Panc1 (cell line): Measurements from ENCODE around the gene TYRO3. TPM values are rescaled to one million over a fixed set of nuclear protein-coding genes. Genes with fewer than 3 reads are reported as not detected.

Experiments used
- ATAC-seq: fragments of 200-7000 bp; cut with Tn5 transposase; 2 replicates; pipeline ENCODE4 v1.9.1; 2020; ENCODE audit warnings: mild to moderate bottlenecking, moderate library complexity
- BruUV-seq: library from RNA; stranded (reverse); fragments of 400-500 nt; replicated peaks from 2 replicates; lab custom pipeline; 2021; lab: Mats Ljungman, UMichigan
- CTCF ChIA-PET: fragments of 300-600 bp; sonication (Branson Sonifier 250); formaldehyde crosslinking; loops from one replicate; lab custom pipeline; 2022; ENCODE audit warnings: antibody characterized with exemption; lab: Charles Lee
- POLR2A ChIA-PET: fragments of 300-600 bp; sonication (Branson Sonifier 250); formaldehyde crosslinking; loops from one replicate; lab custom pipeline; 2022; ENCODE audit warnings: antibody characterized with exemption; lab: Charles Lee
- DNase-seq: peaks from one replicate; pipeline ENCODE4 v3.0.0-alpha.2; 2010; ENCODE audit warnings: low read depth, low spot score
- H3K27ac ChIP-seq: 2 replicates; pipeline ENCODE4 v1.5.1; 2011; ENCODE audit warnings: mild to moderate bottlenecking, low read length, inconsistent platforms
- H3K27me3 ChIP-seq: fragments of 200-500 bp; sonication (Bioruptor generic); 2 replicates; pipeline ENCODE4 v1.6.0; 2014; ENCODE audit warnings: low read length, inconsistent platforms; ENCODE audit not compliant: control insufficient read depth, insufficient read depth
- H3K36me3 ChIP-seq: fragments of 200-500 bp; sonication (Bioruptor generic); 2 replicates; pipeline ENCODE4 v1.5.1; 2014; ENCODE audit warnings: inconsistent platforms, mild to moderate bottlenecking, low read length, moderate library complexity; ENCODE audit not compliant: control insufficient read depth, insufficient read depth
- H3K4me1 ChIP-seq: 2 replicates; pipeline ENCODE4 v1.5.1; 2011; ENCODE audit warnings: inconsistent platforms, mild to moderate bottlenecking, low read length, moderate library complexity; ENCODE audit not compliant: control insufficient read depth, insufficient read depth
- H3K4me3 ChIP-seq, 2 experiments: 2 replicates each; pipeline ENCODE4 v1.5.1; 2011 to 2012; ENCODE audit warnings: low read depth in 2 of 2, low read length in 2 of 2, mild to moderate bottlenecking in 2 of 2, inconsistent platforms in 1 of 2, moderate library complexity in 1 of 2
- H3K9me3 ChIP-seq: fragments of 200-500 bp; sonication (Bioruptor generic); 2 replicates; pipeline ENCODE4 v1.5.1; 2014; ENCODE audit warnings: low read depth, mild to moderate bottlenecking, inconsistent platforms, low read length, moderate library complexity; ENCODE audit not compliant: control insufficient read depth, insufficient read depth
- POLR2AphosphoS5 ChIP-seq: IDR thresholded peaks from 2 replicates; pipeline ENCODE4 v1.6.1; 2012; ENCODE audit warnings: mild to moderate bottlenecking, low read depth, low read length, moderate library complexity
- SIN3A ChIP-seq: IDR thresholded peaks from 2 replicates; pipeline ENCODE4 v1.6.1; 2012; ENCODE audit warnings: low read depth, mild to moderate bottlenecking, low read length, moderate library complexity, borderline replicate concordance; ENCODE audit not compliant: insufficient read depth
- TCF7L2 ChIP-seq: IDR thresholded peaks from 2 replicates; pipeline ENCODE4 v1.6.1; 2011; ENCODE audit warnings: mild to moderate bottlenecking, low read depth, low read length, inconsistent platforms
- in situ Hi-C: cut with HindIII; loops from 2 replicates; pipeline ENCODE4 v1.10.0; 2016; ENCODE audit warnings: low sequenced_read_pairs, low pct_unique_long_range_greater_than_20kb
- intact Hi-C: fragments of 100-400 bp; cut with micrococcal nuclease; formaldehyde crosslinking; loops from one replicate; pipeline ENCODE4 v1.10.0; 2022; ENCODE audit not compliant: unreplicated experiment
- total RNA-seq: library from RNA; stranded (reverse); gene quantifications from one replicate; pipeline ENCODE4 v1.2.1, GENCODE V29; 2021; ENCODE audit not compliant: unreplicated experiment
- TF ChIP-seq, protein P1 (sequence below): fragments of 450-650 bp; IDR thresholded peaks from 2 replicates; pipeline ENCODE4 v1.5.1; 2017; ENCODE audit warnings: mild to moderate bottlenecking
- TF ChIP-seq, protein P2 (sequence below), 2 experiments: IDR thresholded peaks; 2 replicates each; pipeline ENCODE4 v1.6.1; 2011 to 2012; ENCODE audit warnings: low read depth in 2 of 2, control low read depth in 1 of 2, low read length in 1 of 2, mild to moderate bottlenecking in 1 of 2, moderate library complexity in 1 of 2; ENCODE audit not compliant: insufficient read depth in 1 of 2

Gene TYRO3
- total RNA-seq, 1 experiment from 2014 or later: 41.7 TPM

DNA sequence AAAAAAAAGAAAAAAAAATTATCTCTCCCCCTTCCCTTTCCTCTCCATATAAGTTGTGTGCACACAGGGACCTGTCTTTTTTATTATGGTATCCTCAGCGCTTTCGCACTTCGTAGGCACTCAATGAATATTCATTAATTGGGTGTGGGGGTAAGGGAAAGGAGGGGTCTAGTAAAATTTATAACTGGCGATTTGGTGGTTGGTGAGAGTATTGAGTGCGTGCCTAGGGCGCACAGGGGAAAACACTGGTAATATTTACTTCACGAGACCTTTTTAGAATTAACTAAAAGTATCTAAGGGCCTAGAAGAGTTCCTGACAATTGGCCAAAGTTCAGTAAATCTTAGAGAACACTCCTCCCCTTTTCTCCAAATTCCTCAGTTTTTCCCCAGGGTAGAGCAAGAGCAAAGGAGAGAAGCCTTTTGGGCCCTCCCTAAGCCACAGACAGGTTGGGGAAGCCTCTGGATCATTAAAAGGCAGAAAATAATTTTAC, 25.7 kb downstream of the TYRO3 start:
- peak overlapping the region; percentile 82 for H3K27ac ChIP-seq
- no peaks in the 10 kb centered on the region for H3K36me3 ChIP-seq
- POLR2A ChIA-PET: interaction anchor here (0.7 kb wide), 1 partner anchor 716 kb away, joined by 5 read pairs; no protein-coding TSS in a partner anchor
- H3K4me1 ChIP-seq: no peaks in the 10 kb centered on the region
- ATAC-seq (no peak), DNase-seq (no peak)
- CTCF ChIA-PET: interaction anchor here (0.7 to 1.1 kb wide), 3 partner anchors 19 to 315 kb away, joined by 3 read pairs; no protein-coding TSS in a partner anchor
- in situ Hi-C loops: loop anchor here (10.0 kb wide), 1 partner anchor 80 kb away; the partner anchor contains the start of gene MGA
- no peaks in the 10 kb centered on the region for H3K27me3 ChIP-seq
- H3K4me3 ChIP-seq: peak overlapping the region; percentile 43 to 76
- H3K9me3 ChIP-seq: no peaks in the 10 kb centered on the region
- TF ChIP-seq POLR2AphosphoS5 (no peak), SIN3A (no peak), TCF7L2 (no peak)
- TF ChIP-seq, protein P1, sequence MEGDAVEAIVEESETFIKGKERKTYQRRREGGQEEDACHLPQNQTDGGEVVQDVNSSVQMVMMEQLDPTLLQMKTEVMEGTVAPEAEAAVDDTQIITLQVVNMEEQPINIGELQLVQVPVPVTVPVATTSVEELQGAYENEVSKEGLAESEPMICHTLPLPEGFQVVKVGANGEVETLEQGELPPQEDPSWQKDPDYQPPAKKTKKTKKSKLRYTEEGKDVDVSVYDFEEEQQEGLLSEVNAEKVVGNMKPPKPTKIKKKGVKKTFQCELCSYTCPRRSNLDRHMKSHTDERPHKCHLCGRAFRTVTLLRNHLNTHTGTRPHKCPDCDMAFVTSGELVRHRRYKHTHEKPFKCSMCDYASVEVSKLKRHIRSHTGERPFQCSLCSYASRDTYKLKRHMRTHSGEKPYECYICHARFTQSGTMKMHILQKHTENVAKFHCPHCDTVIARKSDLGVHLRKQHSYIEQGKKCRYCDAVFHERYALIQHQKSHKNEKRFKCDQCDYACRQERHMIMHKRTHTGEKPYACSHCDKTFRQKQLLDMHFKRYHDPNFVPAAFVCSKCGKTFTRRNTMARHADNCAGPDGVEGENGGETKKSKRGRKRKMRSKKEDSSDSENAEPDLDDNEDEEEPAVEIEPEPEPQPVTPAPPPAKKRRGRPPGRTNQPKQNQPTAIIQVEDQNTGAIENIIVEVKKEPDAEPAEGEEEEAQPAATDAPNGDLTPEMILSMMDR: no peak
- TF ChIP-seq, protein P2, sequence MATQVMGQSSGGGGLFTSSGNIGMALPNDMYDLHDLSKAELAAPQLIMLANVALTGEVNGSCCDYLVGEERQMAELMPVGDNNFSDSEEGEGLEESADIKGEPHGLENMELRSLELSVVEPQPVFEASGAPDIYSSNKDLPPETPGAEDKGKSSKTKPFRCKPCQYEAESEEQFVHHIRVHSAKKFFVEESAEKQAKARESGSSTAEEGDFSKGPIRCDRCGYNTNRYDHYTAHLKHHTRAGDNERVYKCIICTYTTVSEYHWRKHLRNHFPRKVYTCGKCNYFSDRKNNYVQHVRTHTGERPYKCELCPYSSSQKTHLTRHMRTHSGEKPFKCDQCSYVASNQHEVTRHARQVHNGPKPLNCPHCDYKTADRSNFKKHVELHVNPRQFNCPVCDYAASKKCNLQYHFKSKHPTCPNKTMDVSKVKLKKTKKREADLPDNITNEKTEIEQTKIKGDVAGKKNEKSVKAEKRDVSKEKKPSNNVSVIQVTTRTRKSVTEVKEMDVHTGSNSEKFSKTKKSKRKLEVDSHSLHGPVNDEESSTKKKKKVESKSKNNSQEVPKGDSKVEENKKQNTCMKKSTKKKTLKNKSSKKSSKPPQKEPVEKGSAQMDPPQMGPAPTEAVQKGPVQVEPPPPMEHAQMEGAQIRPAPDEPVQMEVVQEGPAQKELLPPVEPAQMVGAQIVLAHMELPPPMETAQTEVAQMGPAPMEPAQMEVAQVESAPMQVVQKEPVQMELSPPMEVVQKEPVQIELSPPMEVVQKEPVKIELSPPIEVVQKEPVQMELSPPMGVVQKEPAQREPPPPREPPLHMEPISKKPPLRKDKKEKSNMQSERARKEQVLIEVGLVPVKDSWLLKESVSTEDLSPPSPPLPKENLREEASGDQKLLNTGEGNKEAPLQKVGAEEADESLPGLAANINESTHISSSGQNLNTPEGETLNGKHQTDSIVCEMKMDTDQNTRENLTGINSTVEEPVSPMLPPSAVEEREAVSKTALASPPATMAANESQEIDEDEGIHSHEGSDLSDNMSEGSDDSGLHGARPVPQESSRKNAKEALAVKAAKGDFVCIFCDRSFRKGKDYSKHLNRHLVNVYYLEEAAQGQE (IDR thresholded peaks at IDR 0.05; ENCODE audit: insufficient read depth in 1 of 2, low read depth in 2 of 2, low read length in 1 of 2): no peak
- no TSS peak for BruUV-seq
- intact Hi-C loops: no loop called here

DNA sequence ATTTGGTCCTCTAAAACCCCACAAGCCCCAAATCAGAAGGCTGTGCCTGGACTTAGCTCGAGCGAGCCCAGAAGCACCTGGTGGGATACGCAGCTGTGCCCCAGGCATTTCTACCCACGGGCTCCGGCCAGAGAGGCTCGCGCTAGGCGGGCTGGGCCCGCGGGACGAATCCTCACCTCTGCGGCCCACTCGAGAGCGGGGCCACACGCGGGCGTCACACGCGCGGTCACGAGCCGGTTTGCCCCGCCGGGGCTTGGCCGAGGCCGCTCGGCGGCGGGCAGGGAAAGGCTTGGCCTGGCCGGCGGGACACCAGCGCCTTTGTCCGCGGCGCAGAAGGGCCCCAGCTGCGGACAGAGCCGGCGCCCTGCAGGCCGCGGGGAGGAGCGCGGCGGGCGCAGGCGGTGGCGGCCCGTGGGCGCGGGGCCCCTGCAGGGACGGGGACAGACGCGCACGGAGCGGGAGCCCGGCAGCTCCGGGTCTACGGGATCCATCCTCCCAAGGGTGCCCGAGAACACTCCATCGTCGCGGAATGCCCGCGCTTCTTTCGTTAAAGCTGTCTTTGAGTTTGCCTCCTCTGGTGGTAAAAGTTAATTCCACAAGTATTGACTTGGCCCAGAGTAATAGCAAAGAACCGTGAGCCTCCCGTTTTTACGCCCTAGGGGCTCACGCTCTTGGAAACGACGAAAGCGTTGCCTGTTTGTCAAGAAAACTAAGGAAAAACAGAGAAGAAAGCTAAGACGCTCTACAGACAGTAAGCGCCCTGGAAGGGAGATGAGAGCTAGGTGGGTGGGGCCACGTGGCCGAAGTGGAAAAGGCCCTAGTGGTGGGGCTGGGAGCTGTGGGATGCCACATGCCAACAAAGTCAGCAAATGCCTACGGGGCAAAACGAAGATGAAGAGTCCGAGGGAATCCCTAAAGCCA, 26.4 kb downstream of the TYRO3 start:
- Histone ChIP-seq H3K27me3 (no peaks in the 10 kb centered on the region), H3K27ac (peak overlapping the region; percentile 88), H3K4me1 (no peaks in the 10 kb centered on the region), H3K4me3 (peak overlapping the region; percentile 43 to 76), H3K36me3 (no peaks in the 10 kb centered on the region), H3K9me3 (no peaks in the 10 kb centered on the region)
- no TSS peak for BruUV-seq
- ChIA-PET POLR2A (no interaction called here), CTCF (interaction anchor here (0.6 to 1.1 kb wide), 7 partner anchors 19 to 314 kb away, joined by 3 to 5 read pairs (median 3); no protein-coding TSS in a partner anchor)
- intact Hi-C loops: no loop called here
- peak; percentile 20 for DNase-seq
- in situ Hi-C loops: loop anchor here (10.0 kb wide), 1 partner anchor 79 kb away; the partner anchor contains the start of gene MGA
- ATAC-seq: peak; percentile 91
- TF ChIP-seq TCF7L2: no peak
- TF ChIP-seq, protein P1: peak; percentile 68
- TF ChIP-seq POLR2AphosphoS5: no peak
- TF ChIP-seq, protein P2 (IDR thresholded peaks at IDR 0.05; ENCODE audit: insufficient read depth in 1 of 2, low read depth in 2 of 2, low read length in 1 of 2): no peak
